WTC11 (cell line): Measurements from ENCODE around the gene EPC1. TPM values are rescaled to one million over a fixed set of nuclear protein-coding genes. Genes with fewer than 3 reads are reported as not detected.

Source experiments
- ATAC-seq: fragments of 200-7000 bp; cut with Tn5 transposase; 2 replicates; pipeline ENCODE4 v1.10.0; 2021; ENCODE audit warnings: mild to moderate bottlenecking, moderate library complexity
- CTCF ChIA-PET: fragments of 300-600 bp; sonication (Branson Sonifier 250); formaldehyde crosslinking; loops from one replicate; lab custom pipeline; 2021; ENCODE audit warnings: antibody characterized with exemption; lab: Charles Lee
- POLR2A ChIA-PET: fragments of 350-600 bp; sonication (Branson Sonifier 250); formaldehyde crosslinking; loops from one replicate; lab custom pipeline; 2021; ENCODE audit warnings: antibody characterized with exemption; lab: Charles Lee
- DNase-seq: peaks from one replicate; pipeline ENCODE4 v3.0.0; 2021; ENCODE audit warnings: low spot score
- H3K27ac Mint-ChIP-seq: 2 replicates; pipeline ENCODE4 v1.8.0; 2021; ENCODE audit warnings: mixed read lengths
- H3K27me3 Mint-ChIP-seq: 2 replicates; pipeline ENCODE4 v1.8.0; 2021; ENCODE audit warnings: low read depth, mild to moderate bottlenecking, moderate library complexity, mixed read lengths
- H3K36me3 Mint-ChIP-seq: 2 replicates; pipeline ENCODE4 v1.8.0; 2021; ENCODE audit warnings: mixed read lengths
- H3K4me1 Mint-ChIP-seq: 2 replicates; pipeline ENCODE4 v1.8.0; 2022; ENCODE audit warnings: mixed read lengths
- H3K4me3 Mint-ChIP-seq: 2 replicates; pipeline ENCODE4 v1.8.0; 2021; ENCODE audit warnings: mild to moderate bottlenecking, moderate library complexity, mixed read lengths
- H3K9me3 Mint-ChIP-seq: 2 replicates; pipeline ENCODE4 v1.8.0; 2021; ENCODE audit warnings: mixed read lengths
- ATF1 ChIP-seq: sonication (generic); formaldehyde crosslinking; IDR thresholded peaks from 2 replicates; pipeline ENCODE4 v1.8.1; 2023; ENCODE audit warnings: mild to moderate bottlenecking, moderate library complexity, missing genetic modification reagents
- FOXJ3 ChIP-seq: sonication (generic); formaldehyde crosslinking; IDR thresholded peaks from 2 replicates; pipeline ENCODE4 v1.9.0; 2021; ENCODE audit warnings: missing genetic modification reagents, mild to moderate bottlenecking, borderline replicate concordance
- GABPB1 ChIP-seq: sonication (generic); formaldehyde crosslinking; IDR thresholded peaks from 2 replicates; pipeline ENCODE4 v1.8.1; 2023; ENCODE audit warnings: mild to moderate bottlenecking, missing genetic modification reagents
- KAT7 ChIP-seq: sonication (generic); formaldehyde crosslinking; IDR thresholded peaks from 2 replicates; pipeline ENCODE4 v1.8.1; 2023; ENCODE audit warnings: missing genetic modification reagents, mild to moderate bottlenecking, borderline replicate concordance
- NFYB ChIP-seq: sonication (generic); formaldehyde crosslinking; conservative IDR thresholded peaks from 2 replicates; pipeline ENCODE4 v1.8.0; 2022; ENCODE audit warnings: low read depth, missing genetic modification reagents
- TEAD4 ChIP-seq: sonication (generic); formaldehyde crosslinking; IDR thresholded peaks from 2 replicates; pipeline ENCODE4 v1.8.0; 2022; ENCODE audit warnings: mild to moderate bottlenecking, missing genetic modification reagents
- ZNF263 ChIP-seq: sonication (generic); formaldehyde crosslinking; IDR thresholded peaks from 2 replicates; pipeline ENCODE4 v1.8.1; 2022; ENCODE audit warnings: low read depth, mild to moderate bottlenecking, moderate library complexity, missing genetic modification reagents
- total RNA-seq: library from RNA; stranded (reverse); gene quantifications from 3 replicates; pipeline ENCODE4 v1.2.3, GENCODE V29; 2021
- TF ChIP-seq, protein P1 (sequence below): sonication (generic); formaldehyde crosslinking; IDR thresholded peaks from 2 replicates; pipeline ENCODE4 v1.8.1; 2023; ENCODE audit warnings: mild to moderate bottlenecking, missing genetic modification reagents, moderate library complexity
- TF ChIP-seq, protein P2 (sequence below): fragments of 250-450 bp; sonication (Bioruptor Pico); IDR thresholded peaks from 2 replicates; pipeline ENCODE4 v2.1.2; 2022; ENCODE audit warnings: mild to moderate bottlenecking, moderate library complexity
- TF ChIP-seq, protein P3 (sequence below): fragments of 250-450 bp; sonication (Bioruptor Pico); IDR thresholded peaks from 2 replicates; pipeline ENCODE4 v1.9.0; 2021; ENCODE audit warnings: mild to moderate bottlenecking
- TF ChIP-seq, protein P4 (sequence below): sonication (generic); formaldehyde crosslinking; IDR thresholded peaks from 2 replicates; pipeline ENCODE4 v1.8.1; 2022; ENCODE audit warnings: low read depth, mild to moderate bottlenecking, moderate library complexity, missing genetic modification reagents, borderline replicate concordance
- TF ChIP-seq, protein P5 (sequence below): fragments of 250-450 bp; sonication (Bioruptor Pico); conservative IDR thresholded peaks from 2 replicates; pipeline ENCODE4 v1.9.0; 2021; ENCODE audit warnings: mild to moderate bottlenecking
- TF ChIP-seq, protein P6 (sequence below): sonication (generic); formaldehyde crosslinking; IDR thresholded peaks from 2 replicates; pipeline ENCODE4 v1.8.1; 2023; ENCODE audit warnings: mild to moderate bottlenecking, missing genetic modification reagents, borderline replicate concordance
- TF ChIP-seq, protein P7 (sequence below): sonication (generic); formaldehyde crosslinking; IDR thresholded peaks from 2 replicates; pipeline ENCODE4 v1.8.1; 2023; ENCODE audit warnings: mild to moderate bottlenecking, missing genetic modification reagents, moderate library complexity
- TF ChIP-seq, protein P8 (sequence below): sonication (generic); formaldehyde crosslinking; IDR thresholded peaks from 2 replicates; pipeline ENCODE4 v1.8.0; 2022; ENCODE audit warnings: mild to moderate bottlenecking, missing genetic modification reagents

Gene EPC1
- total RNA-seq, 1 experiment from 2014 or later = 22.5 TPM

DNA sequence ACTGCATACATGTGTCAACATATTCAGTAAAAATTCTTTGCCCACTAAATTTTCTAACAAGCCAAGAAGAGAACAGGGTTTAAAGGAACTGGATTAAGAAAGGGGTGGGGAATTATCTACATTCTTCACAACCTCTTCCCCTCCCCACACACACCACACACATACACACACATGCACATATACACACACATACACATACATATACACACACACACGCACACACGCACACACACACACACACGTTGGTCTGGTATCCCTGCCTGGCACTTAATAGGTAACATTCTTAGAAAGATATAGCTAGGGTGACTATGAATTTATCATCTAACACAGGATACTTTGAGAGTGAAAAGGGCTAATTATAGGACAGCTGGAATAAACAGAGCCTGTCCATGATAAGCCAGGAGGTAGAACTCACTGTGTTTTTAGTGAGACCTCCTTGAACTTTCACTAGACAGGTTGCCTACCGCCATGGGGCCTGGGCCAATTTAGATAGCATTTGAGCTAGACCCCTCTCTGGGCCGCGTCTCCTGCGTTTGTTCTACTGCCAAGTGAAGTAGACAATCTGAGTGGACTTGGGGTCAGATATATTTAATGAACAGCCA lies 33.1 kb upstream of the EPC1 start:
- H3K4me1 Mint-ChIP-seq = peaks cover 9% of the 10 kb centered on the region
- no peak for ATAC-seq
- no peaks in the 10 kb centered on the region for H3K27me3 Mint-ChIP-seq
- no peak overlapping the region for H3K4me3 Mint-ChIP-seq
- H3K27ac Mint-ChIP-seq = no peak overlapping the region
- CTCF ChIA-PET = interaction anchor here (1.4 kb wide), 1 partner anchor 12 kb away, joined by 4 read pairs; no protein-coding TSS in a partner anchor
- TF ChIP-seq NFYB (CRISPR knock-in tag) = no peak
- TF ChIP-seq, protein P1, sequence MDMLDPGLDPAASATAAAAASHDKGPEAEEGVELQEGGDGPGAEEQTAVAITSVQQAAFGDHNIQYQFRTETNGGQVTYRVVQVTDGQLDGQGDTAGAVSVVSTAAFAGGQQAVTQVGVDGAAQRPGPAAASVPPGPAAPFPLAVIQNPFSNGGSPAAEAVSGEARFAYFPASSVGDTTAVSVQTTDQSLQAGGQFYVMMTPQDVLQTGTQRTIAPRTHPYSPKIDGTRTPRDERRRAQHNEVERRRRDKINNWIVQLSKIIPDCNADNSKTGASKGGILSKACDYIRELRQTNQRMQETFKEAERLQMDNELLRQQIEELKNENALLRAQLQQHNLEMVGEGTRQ (CRISPR knock-in tag) = no peak
- TF ChIP-seq ZNF263 (CRISPR knock-in tag) = no peak
- TF ChIP-seq, protein P2, sequence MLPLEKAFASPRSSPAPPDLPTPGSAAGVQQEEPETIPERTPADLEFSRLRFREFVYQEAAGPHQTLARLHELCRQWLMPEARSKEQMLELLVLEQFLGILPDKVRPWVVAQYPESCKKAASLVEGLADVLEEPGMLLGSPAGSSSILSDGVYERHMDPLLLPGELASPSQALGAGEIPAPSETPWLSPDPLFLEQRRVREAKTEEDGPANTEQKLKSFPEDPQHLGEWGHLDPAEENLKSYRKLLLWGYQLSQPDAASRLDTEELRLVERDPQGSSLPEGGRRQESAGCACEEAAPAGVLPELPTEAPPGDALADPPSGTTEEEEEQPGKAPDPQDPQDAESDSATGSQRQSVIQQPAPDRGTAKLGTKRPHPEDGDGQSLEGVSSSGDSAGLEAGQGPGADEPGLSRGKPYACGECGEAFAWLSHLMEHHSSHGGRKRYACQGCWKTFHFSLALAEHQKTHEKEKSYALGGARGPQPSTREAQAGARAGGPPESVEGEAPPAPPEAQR (CRISPR knock-in tag) = no peak
- no peak for TF ChIP-seq TEAD4 (CRISPR knock-in tag)
- TF ChIP-seq, protein P3, sequence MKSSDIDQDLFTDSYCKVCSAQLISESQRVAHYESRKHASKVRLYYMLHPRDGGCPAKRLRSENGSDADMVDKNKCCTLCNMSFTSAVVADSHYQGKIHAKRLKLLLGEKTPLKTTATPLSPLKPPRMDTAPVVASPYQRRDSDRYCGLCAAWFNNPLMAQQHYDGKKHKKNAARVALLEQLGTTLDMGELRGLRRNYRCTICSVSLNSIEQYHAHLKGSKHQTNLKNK (CRISPR knock-in tag) = no peak
- TF ChIP-seq, protein P4, sequence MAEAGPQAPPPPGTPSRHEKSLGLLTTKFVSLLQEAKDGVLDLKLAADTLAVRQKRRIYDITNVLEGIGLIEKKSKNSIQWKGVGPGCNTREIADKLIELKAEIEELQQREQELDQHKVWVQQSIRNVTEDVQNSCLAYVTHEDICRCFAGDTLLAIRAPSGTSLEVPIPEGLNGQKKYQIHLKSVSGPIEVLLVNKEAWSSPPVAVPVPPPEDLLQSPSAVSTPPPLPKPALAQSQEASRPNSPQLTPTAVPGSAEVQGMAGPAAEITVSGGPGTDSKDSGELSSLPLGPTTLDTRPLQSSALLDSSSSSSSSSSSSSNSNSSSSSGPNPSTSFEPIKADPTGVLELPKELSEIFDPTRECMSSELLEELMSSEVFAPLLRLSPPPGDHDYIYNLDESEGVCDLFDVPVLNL (CRISPR knock-in tag) = no peak
- TF ChIP-seq ATF1 = no peak
- TF ChIP-seq, protein P5, sequence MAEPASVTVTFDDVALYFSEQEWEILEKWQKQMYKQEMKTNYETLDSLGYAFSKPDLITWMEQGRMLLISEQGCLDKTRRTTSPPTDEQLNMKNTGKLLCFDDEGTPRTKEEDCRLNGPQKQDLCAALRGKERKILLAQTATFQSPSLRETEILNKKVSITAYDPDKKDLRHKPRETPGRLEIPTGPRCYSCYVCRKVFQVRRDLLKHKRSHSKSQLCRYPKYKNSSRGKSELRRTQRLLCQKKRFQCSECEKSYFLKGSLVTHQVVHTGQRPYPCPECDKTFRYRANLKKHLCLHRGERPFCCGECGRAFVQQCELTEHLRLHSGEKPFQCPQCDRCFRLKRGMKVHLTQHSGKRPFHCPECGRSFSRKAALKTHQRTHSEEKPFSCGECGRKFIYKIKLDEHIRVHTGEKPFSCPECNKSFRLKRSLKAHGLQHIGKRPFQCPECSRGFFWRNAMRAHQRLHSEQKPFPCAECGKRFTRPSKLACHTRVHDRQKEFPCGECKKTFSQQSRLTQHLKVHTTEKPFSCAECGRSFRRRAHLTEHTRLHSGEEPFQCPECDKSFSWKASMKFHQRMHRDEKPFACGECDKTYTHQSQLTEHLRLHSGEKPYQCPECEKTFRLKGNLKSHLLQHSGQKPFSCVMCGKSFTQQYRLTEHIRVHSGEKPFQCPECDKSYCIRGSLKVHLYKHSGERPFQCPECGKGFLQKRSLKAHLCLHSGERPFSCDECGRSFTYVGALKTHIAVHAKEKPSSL (CRISPR knock-in tag) = no peak
- TF ChIP-seq GABPB1 = no peak
- TF ChIP-seq, protein P6, sequence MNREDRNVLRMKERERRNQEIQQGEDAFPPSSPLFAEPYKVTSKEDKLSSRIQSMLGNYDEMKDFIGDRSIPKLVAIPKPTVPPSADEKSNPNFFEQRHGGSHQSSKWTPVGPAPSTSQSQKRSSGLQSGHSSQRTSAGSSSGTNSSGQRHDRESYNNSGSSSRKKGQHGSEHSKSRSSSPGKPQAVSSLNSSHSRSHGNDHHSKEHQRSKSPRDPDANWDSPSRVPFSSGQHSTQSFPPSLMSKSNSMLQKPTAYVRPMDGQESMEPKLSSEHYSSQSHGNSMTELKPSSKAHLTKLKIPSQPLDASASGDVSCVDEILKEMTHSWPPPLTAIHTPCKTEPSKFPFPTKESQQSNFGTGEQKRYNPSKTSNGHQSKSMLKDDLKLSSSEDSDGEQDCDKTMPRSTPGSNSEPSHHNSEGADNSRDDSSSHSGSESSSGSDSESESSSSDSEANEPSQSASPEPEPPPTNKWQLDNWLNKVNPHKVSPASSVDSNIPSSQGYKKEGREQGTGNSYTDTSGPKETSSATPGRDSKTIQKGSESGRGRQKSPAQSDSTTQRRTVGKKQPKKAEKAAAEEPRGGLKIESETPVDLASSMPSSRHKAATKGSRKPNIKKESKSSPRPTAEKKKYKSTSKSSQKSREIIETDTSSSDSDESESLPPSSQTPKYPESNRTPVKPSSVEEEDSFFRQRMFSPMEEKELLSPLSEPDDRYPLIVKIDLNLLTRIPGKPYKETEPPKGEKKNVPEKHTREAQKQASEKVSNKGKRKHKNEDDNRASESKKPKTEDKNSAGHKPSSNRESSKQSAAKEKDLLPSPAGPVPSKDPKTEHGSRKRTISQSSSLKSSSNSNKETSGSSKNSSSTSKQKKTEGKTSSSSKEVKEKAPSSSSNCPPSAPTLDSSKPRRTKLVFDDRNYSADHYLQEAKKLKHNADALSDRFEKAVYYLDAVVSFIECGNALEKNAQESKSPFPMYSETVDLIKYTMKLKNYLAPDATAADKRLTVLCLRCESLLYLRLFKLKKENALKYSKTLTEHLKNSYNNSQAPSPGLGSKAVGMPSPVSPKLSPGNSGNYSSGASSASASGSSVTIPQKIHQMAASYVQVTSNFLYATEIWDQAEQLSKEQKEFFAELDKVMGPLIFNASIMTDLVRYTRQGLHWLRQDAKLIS (CRISPR knock-in tag) = no peak
- TF ChIP-seq KAT7 (CRISPR knock-in tag) = no peak
- TF ChIP-seq FOXJ3 (CRISPR knock-in tag) = no peak
- TF ChIP-seq, protein P7, sequence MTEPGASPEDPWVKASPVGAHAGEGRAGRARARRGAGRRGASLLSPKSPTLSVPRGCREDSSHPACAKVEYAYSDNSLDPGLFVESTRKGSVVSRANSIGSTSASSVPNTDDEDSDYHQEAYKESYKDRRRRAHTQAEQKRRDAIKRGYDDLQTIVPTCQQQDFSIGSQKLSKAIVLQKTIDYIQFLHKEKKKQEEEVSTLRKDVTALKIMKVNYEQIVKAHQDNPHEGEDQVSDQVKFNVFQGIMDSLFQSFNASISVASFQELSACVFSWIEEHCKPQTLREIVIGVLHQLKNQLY (CRISPR knock-in tag) = no peak
- TF ChIP-seq, protein P8, sequence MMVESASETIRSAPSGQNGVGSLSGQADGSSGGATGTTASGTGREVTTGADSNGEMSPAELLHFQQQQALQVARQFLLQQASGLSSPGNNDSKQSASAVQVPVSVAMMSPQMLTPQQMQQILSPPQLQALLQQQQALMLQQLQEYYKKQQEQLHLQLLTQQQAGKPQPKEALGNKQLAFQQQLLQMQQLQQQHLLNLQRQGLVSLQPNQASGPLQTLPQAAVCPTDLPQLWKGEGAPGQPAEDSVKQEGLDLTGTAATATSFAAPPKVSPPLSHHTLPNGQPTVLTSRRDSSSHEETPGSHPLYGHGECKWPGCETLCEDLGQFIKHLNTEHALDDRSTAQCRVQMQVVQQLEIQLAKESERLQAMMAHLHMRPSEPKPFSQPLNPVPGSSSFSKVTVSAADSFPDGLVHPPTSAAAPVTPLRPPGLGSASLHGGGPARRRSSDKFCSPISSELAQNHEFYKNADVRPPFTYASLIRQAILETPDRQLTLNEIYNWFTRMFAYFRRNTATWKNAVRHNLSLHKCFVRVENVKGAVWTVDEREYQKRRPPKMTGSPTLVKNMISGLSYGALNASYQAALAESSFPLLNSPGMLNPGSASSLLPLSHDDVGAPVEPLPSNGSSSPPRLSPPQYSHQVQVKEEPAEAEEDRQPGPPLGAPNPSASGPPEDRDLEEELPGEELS (CRISPR knock-in tag) = no peak
- TF ChIP-seq, all 79 proteins: peak for 0
- H3K36me3 Mint-ChIP-seq = no peaks in the 10 kb centered on the region
- POLR2A ChIA-PET = interaction anchor here (1.1 kb wide), 1 partner anchor 34 kb away, joined by 4 read pairs; no protein-coding TSS in a partner anchor
- no peak for DNase-seq
- H3K9me3 Mint-ChIP-seq = no peaks in the 10 kb centered on the region
